Endodermal cell (in vitro differentiated cells): ENCODE results near the gene COX11. TPM values are rescaled to one million over a fixed set of nuclear protein-coding genes. Genes with fewer than 3 reads are reported as not detected.

Source experiments
- DNase-seq: peaks from one replicate; pipeline ENCODE4 v3.0.0-alpha.2; 2017
- H3K27ac ChIP-seq: 2 replicates; pipeline ENCODE4 v1.5.1; 2013; ENCODE audit warnings: mild to moderate bottlenecking, low read depth, low read length, moderate library complexity
- H3K27me3 ChIP-seq: 2 replicates; pipeline ENCODE4 v1.6.1; 2013; ENCODE audit warnings: mild to moderate bottlenecking, low read length, moderate library complexity; ENCODE audit not compliant: insufficient read depth, control insufficient read depth, poor library complexity, severe bottlenecking
- H3K36me3 ChIP-seq: 2 replicates; pipeline ENCODE4 v1.7.0; 2013; ENCODE audit warnings: mild to moderate bottlenecking, low read length, moderate library complexity; ENCODE audit not compliant: control insufficient read depth, insufficient read depth
- H3K4me1 ChIP-seq: one replicate; pipeline ENCODE4 v1.7.0; 2013; ENCODE audit warnings: low read length; ENCODE audit not compliant: control insufficient read depth, insufficient read depth
- H3K4me3 ChIP-seq: 2 replicates; pipeline ENCODE4 v1.5.1; 2013; ENCODE audit warnings: mild to moderate bottlenecking, low read length, moderate library complexity
- H3K9ac ChIP-seq: 2 replicates; pipeline ENCODE4 v1.6.1; 2013; ENCODE audit warnings: mild to moderate bottlenecking, low read length, moderate library complexity; ENCODE audit not compliant: poor library complexity, severe bottlenecking; ENCODE audit errors: extremely low read depth
- H3K9me3 ChIP-seq: 2 replicates; pipeline ENCODE4 v1.6.1; 2013; ENCODE audit warnings: mild to moderate bottlenecking, low read length, moderate library complexity; ENCODE audit not compliant: control insufficient read depth
- H3K27ac Mint-ChIP-seq: 2 replicates; pipeline ENCODE4 v1.8.0; 2020; ENCODE audit warnings: mixed read lengths
- H3K27me3 Mint-ChIP-seq: 2 replicates; pipeline ENCODE4 v1.8.0; 2021; ENCODE audit warnings: mild to moderate bottlenecking, mixed read lengths; ENCODE audit not compliant: insufficient read depth
- H3K36me3 Mint-ChIP-seq: 2 replicates; pipeline ENCODE4 v1.8.0; 2020; ENCODE audit warnings: low read depth, mixed read lengths
- H3K4me1 Mint-ChIP-seq: 2 replicates; pipeline ENCODE4 v1.8.0; 2020; ENCODE audit warnings: mixed read lengths
- H3K4me3 Mint-ChIP-seq: 2 replicates; pipeline ENCODE4 v1.8.0; 2020; ENCODE audit warnings: mild to moderate bottlenecking, moderate library complexity, mixed read lengths
- H3K9me3 Mint-ChIP-seq: 2 replicates; pipeline ENCODE4 v1.8.0; 2020; ENCODE audit warnings: mild to moderate bottlenecking, mixed read lengths
- CTCF ChIP-seq: fragments of 200-600 bp; sonication (generic); conservative IDR thresholded peaks from 2 replicates; pipeline ENCODE4 v1.5.0; 2021; ENCODE audit warnings: antibody characterized with exemption, mild to moderate bottlenecking
- WGBS, 2 experiments: methylation state at CpG; one replicate each; pipeline versions ENCODE4 v1.1.5 to v1.1.7; 2013; ENCODE audit warnings: missing lambda C conversion rate in 2 of 2, mixed read lengths in 1 of 2; ENCODE audit not compliant: insufficient coverage in 1 of 2, insufficient read length in 1 of 2; 5-methylcytosine and 5-hydroxymethylcytosine counted together
- total RNA-seq, 2 donors: library from RNA; stranded (reverse); fragmentation: NEBNext Ultra II Directional in 1 of 2; extraction: Animal tissue kit (Norgen Biotek cat#: 25700) in 1 of 2; gene quantifications; 2 replicates in 1 of 2; 3 replicates in 1 of 2; pipeline ENCODE4 v1.2.1, GENCODE V29; 2021

The COX11 gene
- total RNA-seq, 2 donors from 2014 or later, result 85.3 to 86.2 TPM

- Mint-ChIP-seq H3K4me3 (no peak overlapping the region), H3K36me3 (peaks cover 42% of the 10 kb centered on the region), H3K27ac (no peak overlapping the region), H3K9me3 (no peaks in the 10 kb centered on the region), H3K27me3 (no peaks in the 10 kb centered on the region), H3K4me1 (peaks cover 5% of the 10 kb centered on the region)
- no peaks in the 10 kb centered on the region for H3K9me3 ChIP-seq
- no peaks in the 10 kb centered on the region for H3K27me3 ChIP-seq
- no peak overlapping the region for H3K9ac ChIP-seq
- H3K4me1 ChIP-seq, result no peaks in the 10 kb centered on the region
- no peak overlapping the region for H3K4me3 ChIP-seq
- H3K36me3 ChIP-seq, result peaks cover 62% of the 10 kb centered on the region
- DNase-seq, result no peak
- TF ChIP-seq CTCF, result no peak
- 83 to 89% methylated on average over 1 of the region's 1 CpG for WGBS, 2 experiments
- H3K27ac ChIP-seq, result no peak overlapping the region
These were observed 23.7 kb downstream of the COX11 start for GRCh38 chr17:54944796-54945195.

- 80% methylated on average over 1 of the region's 1 CpG; no CpG with 5 or more reads in 1 of the 2 experiments for WGBS, 2 experiments
- Histone ChIP-seq H3K36me3 (peaks cover 58% of the 10 kb centered on the region), H3K4me1 (no peaks in the 10 kb centered on the region), H3K9me3 (no peaks in the 10 kb centered on the region), H3K9ac (no peak overlapping the region), H3K4me3 (no peak overlapping the region), H3K27ac (no peak overlapping the region), H3K27me3 (no peaks in the 10 kb centered on the region)
- H3K27me3 Mint-ChIP-seq, result no peaks in the 10 kb centered on the region
- H3K27ac Mint-ChIP-seq, result no peak overlapping the region
- H3K36me3 Mint-ChIP-seq, result peaks cover 49% of the 10 kb centered on the region
- no peak overlapping the region for H3K4me3 Mint-ChIP-seq
- no peaks in the 10 kb centered on the region for H3K9me3 Mint-ChIP-seq
- TF ChIP-seq CTCF, result no peak
- peaks cover 14% of the 10 kb centered on the region for H3K4me1 Mint-ChIP-seq
- no peak for DNase-seq
These were observed 27.2 kb downstream of the COX11 start for GRCh38 chr17:54941285-54941684.

- Mint-ChIP-seq H3K4me1 (peaks cover 32% of the 10 kb centered on the region), H3K9me3 (no peaks in the 10 kb centered on the region), H3K27ac (no peak overlapping the region), H3K36me3 (peaks cover 74% of the 10 kb centered on the region), H3K4me3 (no peak overlapping the region), H3K27me3 (no peaks in the 10 kb centered on the region)
- Histone ChIP-seq H3K4me1 (peaks cover 3% of the 10 kb centered on the region), H3K9ac (no peak overlapping the region), H3K36me3 (peaks cover 61% of the 10 kb centered on the region), H3K9me3 (no peaks in the 10 kb centered on the region), H3K4me3 (no peak overlapping the region), H3K27ac (no peak overlapping the region), H3K27me3 (no peaks in the 10 kb centered on the region)
- 91 to 100% methylated on average over 1 of the region's 1 CpG for WGBS, 2 experiments
- no peak for TF ChIP-seq CTCF
- no peak for DNase-seq
These were observed 31.0 kb downstream of the COX11 start for GRCh38 chr17:54937426-54937825.
